Kidney epithelial cell (primary cell): ENCODE results near the gene PNN. TPM values are rescaled to one million over a fixed set of nuclear protein-coding genes. Genes with fewer than 3 reads are reported as not detected.
"Not testable (repeated sequence)": the region's sequence is repeated elsewhere in the genome, so short reads cannot be mapped to it uniquely, and the experiment has no call there.

Experiments
- DNase-seq: peaks from one replicate; pipeline ENCODE4 v3.0.0-alpha.2; 2010; ENCODE audit warnings: low read depth
- H3K27me3 ChIP-seq: 2 replicates; pipeline ENCODE4 v1.6.0; 2011; ENCODE audit warnings: low read length; ENCODE audit not compliant: control insufficient read depth, insufficient read depth
- H3K36me3 ChIP-seq: 2 replicates; pipeline ENCODE4 v1.5.1; 2011; ENCODE audit warnings: low read length; ENCODE audit not compliant: control insufficient read depth, insufficient read depth
- H3K4me3 ChIP-seq: 2 replicates; pipeline ENCODE4 v1.5.1; 2011; ENCODE audit warnings: low read depth, mild to moderate bottlenecking, control low read depth, low read length
- CTCF ChIP-seq: IDR thresholded peaks from 2 replicates; pipeline ENCODE4 v1.5.1; 2011; ENCODE audit warnings: mild to moderate bottlenecking, moderate library complexity, low read length, control low read depth, inconsistent platforms; ENCODE audit not compliant: insufficient read depth, poor library complexity, severe bottlenecking
- total RNA-seq: library from RNA; depleted of rRNA; stranded (reverse); fragments of >200 nt; gene quantifications from 2 replicates; pipeline ENCODE4 v1.2.3, GENCODE V29; 2015

PNN gene
- total RNA-seq = 22.6 and 33.5 TPM in 2 replicates

GRCh38 chr14:39174560-39175444 lies at the start of gene PNN:
Gene PNN, plus strand, starts transcription at chr14:39175254. Its CDS starts 26 bp downstream, at chr14:39175280.
- Histone ChIP-seq H3K36me3 (peaks cover 3% of the 10 kb centered on the region), H3K4me3 (peak within 1 kb of the TSS; percentile 99), H3K27me3 (no peaks in the 10 kb centered on the region)
- TF ChIP-seq CTCF = no peak
- DNase-seq = peak; percentile 97

- not testable (repeated sequence) for H3K36me3 ChIP-seq, DNase-seq
Observed at GRCh38 chr14:39137835-39138234, 37.2 kb upstream of the PNN start.

GRCh38 chr14:39138440-39138839 lies 36.6 kb upstream of the PNN start:
- no peak for TF ChIP-seq CTCF
- H3K36me3 ChIP-seq = no peaks in the 10 kb centered on the region
- no peak overlapping the region for H3K4me3 ChIP-seq
- DNase-seq = no peak
- H3K27me3 ChIP-seq = no peaks in the 10 kb centered on the region

More at GRCh38 chr14:39137835-39138234, 37.2 kb upstream of the PNN start:
- H3K27me3 ChIP-seq, H3K4me3 ChIP-seq: not testable (repeated sequence)

GRCh38 chr14:39140170-39140569 lies 34.9 kb upstream of the PNN start:
- no peaks in the 10 kb centered on the region for H3K27me3 ChIP-seq
- no peak overlapping the region for H3K4me3 ChIP-seq
- DNase-seq = no peak
- no peak for TF ChIP-seq CTCF
- no peaks in the 10 kb centered on the region for H3K36me3 ChIP-seq

GRCh38 chr14:39141623-39142022 lies 33.4 kb upstream of the PNN start:
- DNase-seq, H3K4me3 ChIP-seq, H3K36me3 ChIP-seq: not testable (repeated sequence)

GRCh38 chr14:39143226-39143625 lies 31.8 kb upstream of the PNN start:
- DNase-seq, H3K4me3 ChIP-seq, H3K36me3 ChIP-seq, H3K27me3 ChIP-seq: not testable (repeated sequence)

More at GRCh38 chr14:39141623-39142022, 33.4 kb upstream of the PNN start:
- H3K27me3 ChIP-seq = not testable (repeated sequence)

- Histone ChIP-seq H3K27me3 (no peaks in the 10 kb centered on the region), H3K36me3 (no peaks in the 10 kb centered on the region), H3K4me3 (no peak overlapping the region)
- no peak for DNase-seq
- TF ChIP-seq CTCF = no peak
Observed at GRCh38 chr14:39145266-39145966, 29.6 kb upstream of the PNN start.
